ENCODE results near the gene SLC13A3.

SLC13A3 gene

GRCh38 chr20:46547995-46548394 lies 103.3 kb downstream of the SLC13A3 start:
- no peak for TF ChIP-seq CTCF (IDR thresholded peaks at IDR 0.05; ENCODE audit: low read depth, low read length, missing control alignments)
- no peak for DNase-seq (ENCODE audit: extremely low read depth, low read depth)
- no peak overlapping the region for H3K4me3 ChIP-seq (replicated peaks; ENCODE audit: low read depth, low read length)

- TF ChIP-seq CTCF (IDR thresholded peaks at IDR 0.05; ENCODE audit: low read depth, low read length, missing control alignments): no peak
- no peak for DNase-seq (ENCODE audit: extremely low read depth, low read depth)
- no peak overlapping the region for H3K4me3 ChIP-seq (replicated peaks; ENCODE audit: low read depth, low read length)
Observed at GRCh38 chr20:46546936-46547335, 104.3 kb downstream of the SLC13A3 start.

GRCh38 chr20:46546298-46546697 lies 105.0 kb downstream of the SLC13A3 start:
- no peak for TF ChIP-seq CTCF (IDR thresholded peaks at IDR 0.05; ENCODE audit: low read depth, low read length, missing control alignments)
- no peak overlapping the region for H3K4me3 ChIP-seq (replicated peaks; ENCODE audit: low read depth, low read length)
- DNase-seq (ENCODE audit: extremely low read depth, low read depth): no peak

GRCh38 chr20:46545827-46546138 lies 105.5 kb downstream of the SLC13A3 start:
- no peak overlapping the region for H3K4me3 ChIP-seq (replicated peaks; ENCODE audit: low read depth, low read length)
- DNase-seq (ENCODE audit: extremely low read depth, low read depth): no peak
- TF ChIP-seq CTCF (IDR thresholded peaks at IDR 0.05; ENCODE audit: low read depth, low read length, missing control alignments): no peak

GRCh38 chr20:46545077-46545826 lies 106.0 kb downstream of the SLC13A3 start:
- no peak overlapping the region for H3K4me3 ChIP-seq (replicated peaks; ENCODE audit: low read depth, low read length)
- DNase-seq (ENCODE audit: extremely low read depth, low read depth): no peak
- TF ChIP-seq CTCF (IDR thresholded peaks at IDR 0.05; ENCODE audit: low read depth, low read length, missing control alignments): no peak

- DNase-seq (ENCODE audit: extremely low read depth, low read depth): no peak
- no peak for TF ChIP-seq CTCF (IDR thresholded peaks at IDR 0.05; ENCODE audit: low read depth, low read length, missing control alignments)
- H3K4me3 ChIP-seq (replicated peaks; ENCODE audit: low read depth, low read length): no peak overlapping the region
Observed at GRCh38 chr20:46544576-46544975, 106.7 kb downstream of the SLC13A3 start.

- TF ChIP-seq CTCF (IDR thresholded peaks at IDR 0.05; ENCODE audit: low read depth, low read length, missing control alignments): no peak
- no peak for DNase-seq (ENCODE audit: extremely low read depth, low read depth)
- H3K4me3 ChIP-seq (replicated peaks; ENCODE audit: low read depth, low read length): no peak overlapping the region
Observed at GRCh38 chr20:46543959-46544358, 107.3 kb downstream of the SLC13A3 start.
